Measurements from ENCODE around the gene ROR2.

The ROR2 gene

DNA sequence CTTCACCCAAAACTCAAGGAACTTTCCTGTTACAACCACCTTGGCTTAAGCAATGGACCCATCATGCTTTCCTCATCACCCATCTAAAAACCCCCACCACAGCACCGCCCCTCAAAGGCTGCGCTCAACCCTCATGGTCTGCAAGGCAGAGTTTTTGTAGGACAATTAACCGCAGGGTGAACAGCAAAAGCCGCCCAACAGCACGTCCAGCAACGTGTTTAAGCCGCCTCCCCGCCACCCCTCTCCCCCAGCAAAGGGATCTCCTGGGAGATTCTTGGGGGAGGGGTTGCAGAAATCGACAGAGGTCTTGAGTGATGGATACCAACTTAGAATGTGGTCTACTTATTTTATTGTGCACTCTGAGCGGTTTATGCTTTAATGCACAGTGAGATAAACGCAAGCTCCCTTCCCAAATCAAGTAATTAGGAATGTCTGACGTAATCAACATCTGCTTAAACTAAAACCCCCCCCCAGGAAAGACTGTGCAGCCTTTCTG lies 1.9 kb downstream of the ROR2 start:
- DNase-seq: no peak

DNA sequence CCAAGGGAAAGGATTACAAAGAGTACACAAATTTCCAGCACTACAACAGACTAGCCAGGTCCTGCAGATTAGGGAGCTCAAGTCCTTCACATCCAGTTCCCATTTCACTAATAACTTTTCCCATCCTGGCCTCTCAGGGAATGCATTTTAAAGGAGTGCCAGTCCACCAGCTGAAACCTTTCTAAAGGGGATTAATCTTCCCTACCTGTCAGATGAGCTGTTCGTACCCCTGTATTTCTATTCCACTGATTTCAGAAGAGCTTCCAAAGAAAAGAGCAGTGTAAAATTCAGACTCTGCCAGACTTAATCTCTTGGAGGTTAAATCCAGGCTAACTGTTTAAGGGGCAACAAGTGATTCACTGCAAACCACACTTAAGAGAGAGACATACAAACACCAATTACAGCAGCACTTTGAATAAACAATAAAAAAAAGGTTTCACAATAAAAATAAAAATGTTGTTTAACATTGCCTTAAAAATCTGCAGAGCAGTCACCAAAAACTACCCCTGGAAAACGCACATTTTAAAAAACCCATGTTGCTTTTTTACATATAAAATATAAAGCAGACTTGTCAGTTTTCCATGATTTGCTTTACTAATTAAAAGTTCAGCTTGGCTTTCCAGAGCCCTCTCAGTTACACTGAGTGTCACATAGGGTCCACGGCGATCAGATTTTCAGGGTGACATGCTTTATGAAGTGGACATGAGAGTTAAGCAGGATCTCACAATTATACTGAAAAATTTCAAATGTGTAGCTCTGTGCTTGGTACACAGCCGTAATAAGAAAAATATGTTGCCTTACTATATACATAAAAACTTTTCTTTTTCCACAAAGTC lies 3.2 kb downstream of the ROR2 start:
- DNase-seq: no peak

DNA sequence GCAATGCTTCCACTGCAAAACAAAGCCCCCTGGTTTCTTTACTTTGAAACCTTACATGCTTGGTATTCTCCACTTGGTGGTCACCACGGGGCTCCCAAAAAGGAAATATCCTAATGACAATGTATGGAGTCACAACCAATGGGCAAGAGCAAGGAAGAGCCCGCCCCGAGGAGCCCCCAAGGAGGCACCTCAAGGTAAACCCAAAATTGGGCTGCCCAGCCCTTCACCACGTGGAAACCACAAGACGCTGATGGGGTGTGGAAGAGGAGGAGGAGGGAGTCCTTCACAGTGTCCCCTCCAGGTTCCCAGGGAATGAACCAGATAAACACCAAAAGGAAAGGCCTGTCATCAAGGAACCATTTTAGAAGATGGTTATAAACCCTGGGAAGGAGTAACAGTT lies 3.8 kb downstream of the ROR2 start:
- no peak for DNase-seq

DNA sequence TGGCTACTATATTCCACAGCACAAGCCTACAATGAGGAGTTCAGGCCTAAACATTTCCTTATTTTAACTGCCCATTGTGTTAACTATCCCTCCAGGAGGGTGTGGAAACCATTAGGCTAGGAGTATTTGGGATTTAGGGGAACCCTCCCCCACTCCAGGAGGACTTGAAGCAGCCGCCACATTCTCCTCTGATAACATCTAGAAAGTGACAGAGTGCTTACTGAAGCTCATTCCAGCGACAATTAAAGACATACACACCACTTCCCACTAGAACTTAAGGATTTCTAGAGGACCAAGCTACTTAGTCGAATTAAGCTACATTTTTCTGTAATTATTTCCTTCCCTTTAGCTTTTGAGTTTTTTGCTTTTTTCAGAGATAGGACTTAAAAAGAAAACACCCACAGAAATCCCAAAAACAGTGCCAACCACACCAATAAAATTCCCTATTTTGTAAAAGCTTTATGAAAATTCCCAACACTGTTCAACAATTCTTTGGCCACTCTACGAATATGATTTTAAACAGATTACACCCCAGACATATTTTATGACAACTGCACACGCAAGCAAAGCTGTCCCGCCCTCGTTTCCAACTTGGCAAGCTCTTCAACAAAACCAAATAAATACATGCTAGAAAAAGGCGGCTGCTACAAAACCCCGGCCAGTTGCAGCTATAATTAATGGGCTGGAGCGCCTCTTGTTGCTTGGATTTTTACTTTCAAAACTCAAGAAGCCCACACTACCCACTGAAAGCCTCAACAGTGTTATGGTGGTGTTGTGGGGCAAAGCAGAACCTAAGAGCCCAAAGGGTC lies 4.5 kb downstream of the ROR2 start:
- no peak for DNase-seq

DNA sequence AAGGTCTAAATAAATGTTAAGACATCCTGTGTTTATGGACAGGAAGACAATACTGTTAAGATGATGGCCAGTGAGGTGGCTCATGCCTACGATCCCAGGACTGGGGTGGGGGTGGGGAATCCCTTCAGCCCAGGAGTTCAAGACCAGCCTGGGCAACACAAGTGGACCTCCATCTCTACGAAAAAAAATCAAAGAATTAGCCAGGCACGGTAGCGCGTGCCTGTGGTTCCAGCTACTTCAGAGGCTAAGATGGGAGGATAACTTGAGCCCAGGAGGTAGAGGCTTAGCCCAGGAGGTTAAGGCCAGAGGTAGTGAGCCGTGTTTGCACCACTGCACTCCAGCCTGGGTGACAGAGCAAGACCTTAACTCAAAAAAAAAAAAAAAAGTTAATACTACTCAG lies 5.3 kb downstream of the ROR2 start:
- DNase-seq: no peak

DNA sequence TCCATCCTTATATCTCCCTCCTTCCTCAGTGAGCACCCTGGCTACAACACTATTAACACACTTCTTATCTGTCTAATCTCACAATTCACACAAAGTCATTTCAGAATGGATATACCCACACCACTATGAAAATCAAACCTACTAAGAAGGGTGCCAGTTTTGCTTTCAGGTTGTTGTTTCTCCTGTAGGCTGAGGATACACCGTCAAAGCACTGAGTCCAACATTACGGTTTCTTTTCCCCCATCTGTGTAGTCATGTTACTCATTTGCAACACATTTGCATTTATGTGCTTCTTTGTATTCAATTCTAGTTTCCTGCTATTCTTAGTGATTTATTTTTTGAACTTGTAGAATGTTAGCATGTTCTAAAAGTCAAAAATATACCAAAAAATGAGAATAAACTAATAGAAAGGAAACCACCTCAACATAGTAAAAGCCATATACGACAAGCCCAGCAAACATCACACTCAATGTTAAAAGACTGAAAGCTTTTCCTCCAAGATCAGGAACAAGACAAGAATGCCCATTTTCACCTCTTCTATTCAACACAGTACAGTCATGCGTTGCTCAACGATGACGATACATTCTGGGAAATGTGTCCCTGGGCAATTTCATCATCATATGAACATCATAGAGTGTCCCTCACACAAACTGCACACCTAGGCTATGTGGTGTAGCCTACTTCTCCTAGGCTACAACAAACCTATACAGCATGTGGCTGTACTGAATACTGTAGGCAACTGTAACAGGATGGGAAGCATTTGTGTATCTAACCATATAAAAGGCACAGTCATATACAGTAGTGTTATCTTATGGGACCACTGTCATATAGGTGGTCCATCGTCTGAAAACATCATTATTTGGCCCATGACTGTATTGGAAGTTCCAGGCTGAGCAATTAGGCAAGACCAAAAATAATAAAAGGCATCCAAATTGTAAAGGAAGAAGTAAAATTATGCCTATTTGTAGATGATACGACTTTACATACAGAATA lies 6.3 kb downstream of the ROR2 start:
- DNase-seq: no peak

DNA sequence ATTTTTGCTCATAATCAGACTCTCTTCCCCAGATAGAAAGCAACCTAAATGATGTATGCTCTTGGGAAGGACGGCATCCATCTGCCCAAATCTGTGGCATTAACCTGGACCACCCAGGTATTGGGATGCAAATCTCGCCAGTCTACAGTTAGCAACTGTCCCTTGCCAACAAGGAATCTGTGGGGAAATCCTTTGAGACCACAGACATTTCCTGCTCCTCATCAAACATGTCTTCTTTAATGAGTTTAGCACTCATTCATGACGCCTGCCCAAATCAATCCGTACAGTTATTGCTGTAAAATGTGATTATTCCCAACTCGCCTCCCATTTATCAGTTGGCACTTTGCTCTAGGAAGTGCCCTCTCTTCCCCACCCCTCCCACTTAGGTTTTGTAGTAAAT lies 7.8 kb downstream of the ROR2 start:
- DNase-seq: no peak

DNA sequence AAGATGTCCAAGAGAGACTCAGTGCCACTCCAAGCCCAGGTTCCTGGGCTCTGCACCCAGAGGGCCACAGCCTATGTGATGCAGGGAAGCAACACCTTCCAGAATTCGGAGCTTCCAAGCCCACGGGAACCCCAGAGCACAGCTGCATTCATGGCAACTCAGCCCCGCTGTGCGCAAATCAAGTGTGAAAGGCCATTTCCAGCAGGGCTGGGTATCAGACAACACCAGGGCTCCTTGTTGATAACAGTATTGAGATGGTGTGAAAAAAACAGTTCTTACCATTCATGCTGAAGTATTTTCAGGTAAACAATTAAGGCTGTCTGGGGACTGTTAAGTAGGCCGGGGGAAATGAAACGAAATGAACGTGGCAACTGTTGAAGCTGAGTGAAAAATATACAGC lies 10.1 kb downstream of the ROR2 start:
- no peak for DNase-seq

DNA sequence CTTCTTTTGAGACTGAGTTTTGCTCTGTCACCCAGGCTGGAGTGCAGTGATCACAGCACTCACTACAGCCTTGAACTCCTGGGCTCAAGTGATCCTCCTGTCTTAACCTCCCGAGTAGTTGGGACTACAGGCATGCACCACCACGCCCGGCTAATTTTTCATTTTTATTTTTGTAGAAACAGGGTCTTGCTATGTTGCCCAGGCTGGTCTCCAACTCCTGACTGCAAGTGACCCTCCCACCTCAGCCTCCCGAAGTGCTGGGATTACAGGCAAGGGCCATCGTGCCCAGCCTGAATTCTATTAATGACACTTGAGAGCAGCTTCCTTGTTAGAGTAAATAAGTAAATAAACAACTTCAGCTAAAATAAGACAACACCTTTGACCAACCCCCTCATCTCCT lies 12.3 kb downstream of the ROR2 start:
- DNase-seq: no peak

DNA sequence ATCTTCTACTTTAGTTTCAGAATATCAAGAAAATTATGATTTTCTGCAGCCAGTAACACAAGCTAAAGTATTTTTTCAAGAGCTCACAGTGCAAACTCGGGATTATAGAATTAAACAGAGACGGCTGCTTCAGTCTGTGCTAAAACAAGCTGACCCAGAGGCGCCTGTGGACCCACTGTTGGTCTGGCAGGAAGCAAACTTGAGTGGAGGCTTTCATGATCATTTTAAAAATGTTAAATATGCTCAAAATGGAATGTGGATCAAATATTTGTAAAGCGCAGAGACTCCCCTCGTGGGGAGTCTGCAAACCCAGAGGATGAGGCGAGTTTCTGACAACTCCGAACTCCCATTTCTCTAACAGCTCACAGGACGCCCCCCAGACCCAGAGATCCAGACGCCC lies 13.0 kb downstream of the ROR2 start:
- no peak for DNase-seq

DNA sequence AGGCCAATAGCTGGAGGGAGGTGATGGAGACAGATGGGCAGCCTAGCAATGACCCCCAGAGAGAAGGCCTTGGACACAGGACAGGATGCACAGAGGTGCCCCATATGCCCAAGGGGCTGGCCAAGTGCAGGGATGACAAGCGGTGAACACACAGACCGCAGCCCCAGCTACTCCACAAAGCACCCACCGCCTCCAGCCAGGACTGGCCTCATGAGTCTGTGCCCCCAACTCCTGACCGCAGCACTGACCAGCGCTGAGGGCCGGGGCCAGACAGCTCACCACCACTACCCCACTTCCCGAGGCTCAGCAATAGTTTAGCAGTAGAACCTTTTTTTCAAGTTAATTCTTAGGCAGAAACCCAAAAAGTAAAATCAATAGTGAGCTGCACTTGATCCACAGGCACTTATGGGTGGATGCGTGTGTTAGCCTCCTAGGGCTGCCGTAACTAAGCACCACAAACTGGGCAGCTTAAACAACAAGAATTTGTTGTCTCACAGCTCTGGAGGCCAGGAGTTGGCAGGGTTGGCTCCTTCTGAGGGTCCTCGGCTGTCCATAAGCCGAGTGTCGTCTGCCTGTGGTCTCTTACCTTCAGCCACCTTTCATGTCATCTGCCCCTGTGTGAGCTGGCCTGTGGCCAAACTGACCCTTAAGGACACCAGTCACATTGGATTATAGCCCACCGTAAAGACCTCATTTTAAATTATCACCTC lies 14.1 kb downstream of the ROR2 start:
- no peak for DNase-seq

DNA sequence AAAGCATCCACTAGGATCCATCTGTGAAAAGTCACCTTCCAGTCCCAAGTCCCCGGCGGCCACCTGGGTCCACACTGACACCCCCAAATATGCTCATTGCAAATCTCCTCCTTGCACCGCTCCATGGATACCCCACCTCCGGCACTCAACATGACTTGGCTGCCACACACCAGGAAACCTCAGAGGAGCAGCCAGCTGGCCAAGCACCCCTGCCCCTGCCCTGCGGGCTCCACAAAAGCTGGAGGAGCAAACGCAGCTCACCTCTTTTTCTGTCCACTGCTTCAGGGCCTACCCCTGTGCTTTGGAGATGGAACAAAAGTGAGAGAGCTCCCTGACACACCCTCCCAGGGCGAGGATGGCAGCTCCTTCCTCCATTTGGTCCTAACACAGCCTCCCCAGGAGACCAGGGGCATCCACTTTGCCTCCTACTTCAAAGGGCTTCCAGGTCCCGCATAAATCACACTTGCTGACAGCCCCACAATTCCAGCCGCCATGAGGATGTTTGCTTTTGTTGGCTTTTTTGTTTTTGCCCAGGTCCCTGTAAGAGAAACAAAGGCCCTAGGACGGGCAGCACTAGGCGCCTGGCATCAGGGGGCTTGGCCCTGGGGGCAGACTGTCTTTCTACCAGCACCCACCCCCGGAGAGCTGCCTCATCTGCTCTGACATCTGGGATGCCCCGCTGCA lies 14.8 kb downstream of the ROR2 start:
- no peak for DNase-seq

DNA sequence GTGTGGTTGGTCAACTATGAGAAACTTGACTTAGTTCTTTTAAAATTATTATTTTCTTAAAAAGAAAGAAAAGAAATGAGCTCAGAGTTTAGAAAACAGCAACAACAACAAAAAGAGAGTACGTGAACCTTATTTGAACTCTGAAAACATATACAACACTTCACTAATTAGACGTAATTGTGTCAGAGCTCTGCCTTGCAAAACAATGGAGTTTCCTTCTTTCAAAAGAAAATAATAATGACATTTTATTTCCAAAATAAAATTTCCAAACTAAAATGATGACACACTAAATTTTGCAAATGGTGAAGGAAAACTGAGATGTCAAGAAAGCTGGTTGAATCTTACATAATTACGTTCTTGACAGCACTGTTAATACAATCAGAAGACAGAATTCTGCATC lies 15.4 kb downstream of the ROR2 start:
- DNase-seq: no peak

DNA sequence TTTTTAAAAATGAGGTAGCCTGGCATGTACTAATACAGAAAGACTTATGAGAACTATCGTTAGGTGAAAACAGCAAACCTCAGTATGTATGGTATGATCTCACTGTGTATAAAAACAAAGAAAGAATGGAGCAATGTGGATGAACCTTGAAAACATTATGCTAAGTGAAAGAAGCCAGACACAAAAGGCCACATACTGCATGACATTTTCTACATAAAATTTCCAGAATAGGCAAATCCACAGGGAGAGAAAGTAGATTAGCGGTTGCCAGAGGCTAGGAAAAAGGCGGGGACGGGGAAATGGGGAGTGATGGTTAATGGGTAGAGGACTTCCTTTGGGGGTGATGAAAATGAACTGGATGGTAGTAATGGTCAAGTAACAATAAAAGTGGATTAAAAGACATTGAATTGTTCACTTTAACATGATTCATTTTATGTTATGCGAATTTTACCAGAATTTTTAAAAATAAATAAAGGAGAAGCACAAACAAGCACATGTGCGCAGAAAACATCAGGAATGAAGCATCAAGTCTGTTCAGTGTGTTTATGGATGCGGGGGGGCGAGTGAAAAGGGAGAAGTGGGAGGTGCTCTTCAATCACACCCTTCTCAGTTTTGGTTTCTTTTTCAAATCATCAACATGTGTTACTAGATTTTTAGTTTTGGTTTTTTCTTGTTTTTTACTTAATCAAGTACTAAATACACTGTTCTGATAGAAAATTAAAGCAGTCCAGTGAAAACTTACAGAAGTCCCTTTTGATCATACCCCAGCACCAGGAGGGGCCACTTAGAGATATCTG lies 16.3 kb downstream of the ROR2 start:
- DNase-seq: no peak

DNA sequence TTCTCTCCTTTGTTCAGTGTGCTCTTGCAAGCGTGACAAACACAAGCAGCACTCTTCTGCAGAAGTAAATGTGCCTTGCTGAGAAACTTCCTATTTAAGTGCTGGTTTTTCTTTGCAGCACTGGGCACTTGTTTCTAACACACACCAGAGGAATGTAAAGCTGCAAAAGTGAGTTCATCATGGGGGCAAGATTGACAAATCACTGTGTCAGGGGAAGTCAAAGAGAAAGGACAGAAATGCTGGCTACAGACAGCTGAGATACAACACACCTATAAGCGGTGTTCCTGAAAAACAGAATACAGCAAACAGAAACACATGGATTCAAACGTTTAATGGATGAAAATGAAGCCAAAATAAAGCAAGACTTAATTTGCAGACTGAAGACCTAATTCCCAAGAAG lies 19.6 kb downstream of the ROR2 start:
- DNase-seq: no peak

DNA sequence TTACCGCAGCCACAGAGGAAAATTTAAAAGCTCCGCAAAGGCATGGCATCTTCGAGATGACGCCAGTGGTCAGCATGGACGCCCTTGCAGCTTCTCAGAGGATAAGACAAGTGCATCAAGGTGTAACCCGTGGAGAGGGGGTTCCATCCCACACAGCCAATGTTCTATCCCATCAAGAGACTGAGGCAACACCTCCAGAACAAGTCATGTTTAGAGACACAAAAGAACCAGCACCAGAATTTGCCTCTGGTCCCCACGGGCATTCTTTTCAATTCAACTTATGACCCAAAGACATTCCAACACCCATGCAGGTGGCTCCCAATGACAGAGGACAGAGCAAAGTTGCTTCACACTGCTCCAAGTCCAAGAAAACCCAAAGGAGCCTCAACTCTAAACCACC lies 20.7 kb downstream of the ROR2 start:
- no peak for DNase-seq

DNA sequence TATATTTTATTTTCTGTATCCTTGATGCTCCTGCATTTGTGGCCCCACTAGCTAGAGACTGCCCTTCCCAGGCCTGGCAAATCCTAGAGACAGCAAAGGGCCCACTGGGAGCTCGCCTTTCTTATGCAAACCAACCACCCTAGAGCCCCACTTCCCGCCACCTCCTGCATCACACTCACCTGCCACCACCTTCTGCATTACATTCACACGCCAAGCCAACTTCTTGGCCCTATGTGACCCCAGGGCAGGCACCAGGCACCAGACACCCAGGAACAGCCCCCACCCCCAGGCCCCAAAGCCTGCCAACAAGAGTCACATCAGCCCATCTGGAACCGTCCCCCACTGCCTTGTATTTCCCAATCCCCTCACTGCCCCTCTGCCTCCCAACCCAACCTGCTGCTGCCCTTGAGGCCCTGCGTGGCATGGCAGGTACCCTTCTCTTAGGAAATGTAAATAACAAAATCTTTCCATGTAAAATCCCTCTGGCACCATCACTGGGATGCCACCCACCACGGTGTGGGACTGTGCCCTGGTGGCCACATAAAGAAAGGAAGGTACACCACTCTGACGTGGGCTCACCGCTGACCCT lies 22.0 kb downstream of the ROR2 start:
- DNase-seq: no peak

DNA sequence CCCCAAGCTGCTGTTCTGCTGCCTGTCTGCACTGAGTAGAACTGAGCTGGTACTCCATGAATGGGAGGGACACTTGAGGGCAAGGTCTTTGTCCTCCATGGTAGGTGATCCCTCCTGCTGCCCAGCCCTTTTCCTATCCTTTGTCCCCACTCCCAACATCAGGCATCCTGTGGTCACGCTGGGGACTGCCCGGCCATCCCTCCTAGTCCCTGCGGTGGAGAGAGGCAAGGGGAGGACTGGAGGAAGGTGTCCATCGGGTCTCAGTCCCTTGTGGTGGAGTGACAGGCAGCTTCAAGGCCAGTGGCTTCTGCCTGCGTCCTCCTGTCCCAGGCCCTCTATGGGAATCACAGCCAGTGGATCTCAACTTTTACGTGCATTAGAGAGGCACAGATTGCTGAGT lies 25.9 kb downstream of the ROR2 start:
- no peak for DNase-seq

DNA sequence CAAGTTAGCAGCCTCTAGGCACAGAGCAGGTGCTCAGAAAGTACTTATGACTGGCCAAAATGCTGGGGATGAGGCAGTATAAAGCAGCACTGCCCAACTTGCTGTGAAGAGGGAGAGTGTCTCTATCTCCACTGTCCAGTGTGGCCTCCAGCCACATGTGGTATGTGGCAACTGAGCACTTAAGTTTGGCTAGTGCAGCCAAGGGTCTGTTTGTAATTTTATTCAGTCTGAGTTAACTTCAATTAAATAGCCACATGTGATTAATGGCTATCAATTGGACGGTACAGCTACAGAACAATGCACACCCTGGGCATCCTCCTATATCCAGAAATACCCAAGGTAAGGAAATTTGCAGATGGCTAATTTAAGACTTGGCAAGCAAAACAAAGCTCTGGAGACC lies 26.9 kb downstream of the ROR2 start:
- DNase-seq: no peak

DNA sequence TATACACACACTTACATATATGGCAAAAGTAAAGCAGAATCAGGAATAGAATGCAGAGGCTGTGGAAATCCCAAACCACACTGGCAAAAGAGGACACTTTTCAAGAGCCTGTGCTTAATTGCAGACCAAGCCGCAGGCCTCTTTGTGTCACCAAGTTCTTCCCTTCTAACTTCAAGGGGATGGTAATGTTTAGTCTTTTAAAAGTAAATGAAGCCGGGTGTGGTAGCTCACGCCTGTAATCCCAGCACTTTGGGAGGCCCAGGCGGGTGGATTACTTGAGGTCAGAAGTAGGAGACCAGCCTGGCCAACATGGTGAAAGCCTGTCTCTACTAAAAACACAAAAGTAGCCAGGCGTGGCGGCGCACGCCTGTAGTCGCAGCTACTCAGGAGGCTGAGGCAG lies 28.7 kb downstream of the ROR2 start:
- no peak for DNase-seq

Data from stimulated activated CD4-positive, alpha-beta T cell treated with anti-CD3 and anti-CD28 coated beads, Interleukin-15, amount 100 ng/mL, for 24 hours (primary cell).